Activated T-cell treated with anti-CD3 and anti-CD28 coated beads for 1 hour (primary cell): Measurements from ENCODE around the gene ERFL.
"Not testable (repeated sequence)": the region's sequence is repeated elsewhere in the genome, so short reads cannot be mapped to it uniquely, and the experiment has no call there.

Experiments used
- DNase-seq: peaks from one replicate; pipeline ENCODE4 v3.0.0-alpha.2; 2020; ENCODE audit warnings: low read depth

ERFL gene

DNA sequence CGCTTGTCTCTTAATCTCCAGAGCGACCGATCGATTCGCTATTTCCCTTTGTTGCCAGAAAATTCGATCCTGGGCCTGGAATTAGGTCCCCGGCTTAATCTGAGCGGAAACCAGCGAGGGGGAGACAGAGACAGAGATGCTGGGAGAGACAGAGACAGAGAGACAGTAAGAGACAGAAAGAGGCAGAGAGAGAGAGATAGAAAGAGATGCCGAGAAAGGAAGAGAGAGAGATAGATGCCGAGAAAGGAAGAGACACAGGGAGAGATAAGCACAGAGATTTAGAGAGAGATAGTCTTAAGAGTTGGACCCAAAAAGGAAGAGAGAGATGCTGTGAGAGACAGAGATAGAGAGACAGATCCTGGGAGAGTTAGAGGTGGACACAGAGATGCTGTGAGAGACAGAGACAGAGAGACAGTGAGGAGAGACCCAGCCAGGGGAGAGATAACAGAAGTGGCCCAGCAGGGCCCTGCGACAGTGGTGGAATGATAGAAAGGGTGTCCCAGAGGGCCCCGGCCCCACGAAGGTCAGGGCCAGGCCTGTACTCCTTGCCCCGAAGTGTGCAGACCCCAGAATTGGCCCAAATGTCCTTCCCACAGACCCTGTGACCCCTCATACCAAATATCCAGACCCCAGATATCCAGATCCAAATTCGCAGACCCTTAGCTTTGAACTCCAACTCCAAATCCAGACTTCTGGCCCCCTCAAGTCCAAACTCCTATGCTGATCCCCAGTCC is 1.3 kb downstream of the ERFL start:
- DNase-seq, result no peak

DNA sequence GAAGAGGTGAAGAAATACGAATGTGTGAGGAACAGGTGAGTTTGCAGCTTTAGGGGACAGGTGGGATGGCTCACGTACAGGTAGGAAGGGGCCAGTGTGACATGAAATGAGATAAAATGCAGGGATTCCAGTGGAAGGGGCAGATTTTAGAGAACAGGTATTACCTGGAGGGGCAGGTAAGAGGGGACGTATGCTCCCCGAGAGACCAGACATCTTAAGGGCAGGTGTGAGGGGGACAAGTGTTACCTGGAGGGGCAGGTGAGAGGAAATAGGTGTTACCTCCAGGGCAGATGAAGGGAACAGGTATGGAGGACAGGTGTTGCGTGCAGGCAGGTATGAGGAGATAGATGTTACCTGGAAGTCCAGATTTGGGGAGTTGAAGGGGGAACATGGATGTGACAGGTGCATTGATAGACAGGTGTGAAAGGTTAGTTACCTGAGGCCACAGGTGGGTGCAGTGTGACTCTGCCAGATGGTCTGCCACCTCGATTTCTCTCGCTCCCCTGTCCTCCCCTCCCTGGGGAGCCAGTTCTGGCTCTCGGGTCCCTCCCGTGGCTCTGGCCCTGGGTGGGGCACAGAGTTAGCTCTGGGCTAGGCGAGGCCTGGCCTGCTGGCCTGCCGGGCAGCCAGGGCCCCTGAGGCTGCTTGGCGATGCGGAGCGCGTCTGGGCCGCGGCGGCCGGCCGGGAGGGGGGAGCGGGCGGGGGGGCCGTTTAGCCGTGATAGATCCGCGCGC is 2.1 kb downstream of the ERFL start:
- no peak for DNase-seq

DNA sequence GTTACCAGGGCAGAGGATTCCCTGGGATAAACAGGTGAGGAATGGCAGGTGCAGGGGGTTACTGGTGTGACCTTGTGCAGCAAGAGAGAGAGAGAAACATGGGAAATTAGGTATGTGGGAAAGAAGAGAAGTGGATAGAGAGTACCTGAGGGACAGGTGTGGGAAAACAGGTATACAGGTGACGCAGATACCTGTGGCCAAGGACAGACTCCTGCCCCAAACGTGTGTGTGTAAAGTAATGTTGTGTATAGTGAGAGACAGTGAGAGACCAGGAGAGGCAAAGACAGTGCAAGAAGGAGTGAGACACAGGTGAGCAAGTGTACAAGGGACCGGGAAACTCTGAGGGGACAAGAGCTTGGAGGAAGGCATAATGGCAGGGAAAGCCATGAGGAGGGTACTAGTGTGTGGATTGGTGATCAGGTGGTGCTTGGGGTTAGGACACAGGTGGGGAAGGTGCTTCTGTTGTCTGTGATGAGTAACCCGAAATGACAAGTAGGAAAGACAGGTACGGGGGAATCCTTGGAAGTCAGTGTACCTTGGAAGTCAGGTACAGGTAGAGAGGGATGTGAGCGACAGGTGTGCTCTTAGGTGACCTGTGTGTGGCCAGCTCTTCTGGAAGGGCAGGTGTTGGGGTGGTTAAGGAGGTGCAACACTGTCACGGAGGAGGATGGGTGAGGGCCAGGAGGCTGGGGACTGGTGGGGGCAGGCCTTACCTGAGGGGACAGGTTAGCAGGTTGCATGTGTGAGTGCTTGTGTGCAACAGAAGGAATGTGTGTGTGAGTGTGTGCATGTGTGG is 2.8 kb downstream of the ERFL start:
- DNase-seq, result no peak

DNA sequence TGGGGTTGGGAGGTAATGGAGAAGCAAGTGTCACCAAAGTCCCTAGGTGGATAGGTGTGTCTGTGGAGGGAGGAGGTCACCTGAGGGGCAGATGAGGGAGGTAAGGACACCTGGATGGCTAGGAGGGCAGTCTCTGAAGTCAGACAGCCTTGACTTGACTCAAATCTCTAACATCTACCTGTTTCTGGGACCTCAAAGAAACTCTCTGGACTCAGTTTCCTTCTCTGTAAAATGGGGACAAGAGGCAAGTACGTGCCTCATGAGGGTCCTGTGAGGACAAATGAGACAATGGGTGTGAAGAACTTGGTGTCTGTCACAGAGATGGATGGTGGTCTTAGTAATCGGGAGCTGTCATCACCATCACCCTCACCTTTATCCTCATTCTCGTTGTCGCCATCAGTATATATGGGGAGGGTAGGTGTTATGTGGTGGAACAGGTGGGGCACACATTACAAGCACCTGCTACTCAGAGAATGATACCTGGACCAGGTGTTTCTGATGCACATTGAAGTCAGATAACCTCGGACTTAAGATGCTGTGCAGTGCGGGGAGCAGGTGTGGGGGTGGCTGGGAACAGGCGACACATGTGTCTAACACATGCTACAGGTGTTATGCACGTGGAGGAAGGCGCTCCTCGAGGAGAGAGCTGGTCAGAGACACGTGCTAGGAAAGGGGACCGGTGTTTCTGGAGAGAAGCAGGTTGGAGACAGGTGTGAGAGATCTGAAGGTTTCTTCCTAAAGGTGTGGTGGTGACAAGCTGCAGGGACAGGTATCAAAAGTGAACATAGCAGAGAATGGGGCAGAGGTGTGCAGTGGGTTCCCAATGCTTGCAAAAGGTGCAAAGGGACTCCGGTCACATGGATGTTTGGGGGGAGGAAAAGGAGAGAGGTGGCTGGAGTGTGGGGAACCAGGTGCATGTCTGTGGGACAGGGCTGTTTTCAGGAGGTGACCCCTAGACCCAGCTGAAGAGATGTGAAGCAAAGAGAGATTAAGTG is 3.8 kb downstream of the ERFL start:
- DNase-seq, result no peak

DNA sequence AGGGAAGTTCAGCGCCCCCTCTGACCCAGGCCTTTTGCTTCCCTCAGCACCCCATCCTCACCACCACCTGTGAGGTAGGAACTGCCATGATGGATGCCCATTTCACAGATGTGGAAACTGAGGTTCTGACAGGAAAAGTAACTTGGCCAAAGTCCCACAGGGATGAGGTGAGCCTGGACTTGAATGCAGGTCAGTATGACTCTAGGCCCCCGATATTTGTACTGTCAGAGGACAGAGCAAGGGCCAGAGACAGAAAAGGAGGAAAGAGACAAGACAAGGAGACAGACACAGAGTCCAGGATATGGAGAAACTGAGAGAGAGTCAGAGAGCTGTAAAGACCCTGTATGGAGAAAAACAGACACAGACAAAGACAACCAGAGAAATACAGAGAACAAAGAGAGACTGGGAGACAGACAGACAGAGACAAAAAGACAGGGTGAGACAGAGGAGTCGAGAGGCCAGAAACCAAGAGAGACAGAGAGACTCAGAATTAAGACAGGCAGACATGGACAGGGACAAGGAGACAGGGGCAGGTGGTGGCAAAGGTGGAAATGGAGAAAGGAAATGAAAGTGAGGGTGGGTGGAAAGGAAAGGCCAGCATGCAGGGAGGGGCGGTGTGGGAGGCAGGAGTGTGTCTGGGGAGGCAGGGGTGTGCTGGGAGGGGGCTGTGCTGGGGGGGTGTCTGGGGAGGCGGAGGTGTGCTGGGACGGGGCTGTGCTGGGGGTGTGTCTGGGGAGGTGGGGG is 5.0 kb downstream of the ERFL start:
- no peak for DNase-seq

DNA sequence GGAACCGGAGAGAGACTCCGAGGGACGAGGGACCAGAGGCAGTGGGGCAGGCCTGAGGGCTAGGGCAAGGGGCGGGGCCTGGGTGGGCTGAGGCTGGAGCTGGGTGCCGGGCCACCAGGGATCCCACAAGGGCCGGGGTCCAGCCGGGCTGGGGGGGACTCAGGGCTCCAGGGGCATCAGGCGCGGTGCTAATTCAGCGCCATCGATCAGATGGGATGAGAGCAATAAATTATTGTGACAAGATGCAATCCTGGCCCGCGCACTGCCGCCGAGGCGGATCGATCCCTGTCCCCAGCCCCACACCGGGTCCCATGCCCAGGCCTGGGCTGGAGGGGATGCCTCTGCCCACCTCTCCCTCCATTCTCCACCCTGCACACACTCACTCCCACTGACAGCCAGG is 5.7 kb downstream of the ERFL start:
- no peak for DNase-seq

DNA sequence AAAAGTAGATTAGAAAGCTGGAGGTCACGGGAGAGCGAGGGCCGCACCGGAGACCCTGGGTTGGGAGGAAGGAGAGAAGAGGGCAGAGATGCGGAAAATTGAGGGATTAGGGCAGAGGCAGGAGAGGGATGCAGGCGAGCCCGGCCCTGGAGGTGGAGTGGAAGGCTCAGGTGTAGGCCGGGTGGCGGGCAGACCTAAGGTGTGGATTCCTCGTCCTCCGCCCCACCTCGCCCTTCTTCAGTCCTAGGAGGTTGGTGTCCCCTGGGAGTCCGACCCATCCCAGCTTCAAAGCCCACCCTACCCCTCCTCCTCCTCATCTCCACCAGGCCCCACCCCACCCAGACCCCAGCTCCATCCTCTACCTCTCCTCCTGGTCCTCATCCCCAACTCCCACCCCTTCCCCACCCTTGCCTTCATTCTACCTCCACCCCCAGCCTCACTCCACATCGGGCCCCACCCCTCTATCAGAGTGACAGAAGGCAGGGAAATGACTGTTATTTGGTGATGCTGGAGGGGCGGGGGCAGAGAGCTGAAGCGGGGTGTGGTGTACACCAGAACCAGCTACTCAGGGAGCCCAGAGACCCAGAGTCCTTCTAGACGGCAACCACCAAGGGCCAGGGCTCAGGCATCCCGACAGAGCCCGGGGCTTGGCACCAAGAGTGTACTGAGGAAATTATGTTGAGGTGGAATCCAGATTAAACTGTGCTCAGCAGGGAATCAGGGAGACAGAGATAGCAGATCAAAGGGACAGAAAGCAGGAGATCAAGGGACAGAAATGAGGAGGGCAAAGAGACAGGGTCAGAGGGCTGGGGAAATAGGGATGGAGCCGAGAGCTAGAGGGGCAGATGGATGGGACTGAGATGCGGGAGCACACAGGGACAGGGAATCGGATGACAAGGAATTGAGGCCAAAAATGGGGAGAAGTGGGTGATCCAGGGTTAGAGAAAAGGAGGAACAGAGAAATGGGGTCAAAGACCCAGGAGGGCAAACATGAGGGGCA is 6.4 kb downstream of the ERFL start:
- no peak for DNase-seq

DNA sequence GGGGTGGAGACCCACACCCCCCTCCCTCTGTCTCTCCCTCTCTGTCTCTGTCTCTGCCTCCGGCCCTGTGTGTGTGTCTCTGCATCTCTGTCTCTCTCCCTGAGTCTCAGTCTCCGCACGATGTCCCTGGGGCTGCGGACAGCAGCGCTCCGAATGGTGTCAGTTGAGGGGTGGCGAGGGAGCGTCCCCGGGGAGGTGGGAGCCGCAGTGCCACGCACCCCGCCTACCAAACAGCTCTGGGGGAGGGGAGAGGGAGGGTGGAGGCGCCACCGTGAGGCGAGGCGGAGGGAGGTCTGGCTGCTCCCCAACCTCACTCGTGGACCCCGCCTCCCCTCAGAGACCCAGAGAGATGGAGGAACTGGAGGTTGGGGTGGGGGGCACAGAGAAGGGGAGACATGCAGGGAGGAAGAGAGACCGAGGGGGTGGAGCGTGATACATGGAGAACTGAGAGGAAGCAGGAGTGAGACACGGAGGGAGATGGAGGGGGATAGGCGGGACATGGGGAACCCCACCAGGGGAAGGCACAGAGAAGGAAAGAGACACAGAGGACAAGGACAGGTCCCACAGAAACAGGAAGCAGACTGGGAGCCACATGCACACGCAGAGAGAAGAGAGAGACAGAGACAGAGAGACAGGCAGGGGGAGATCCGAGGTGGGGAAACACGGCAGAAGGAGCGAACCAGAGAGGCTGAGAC is 7.2 kb downstream of the ERFL start:
- no peak for DNase-seq

DNA sequence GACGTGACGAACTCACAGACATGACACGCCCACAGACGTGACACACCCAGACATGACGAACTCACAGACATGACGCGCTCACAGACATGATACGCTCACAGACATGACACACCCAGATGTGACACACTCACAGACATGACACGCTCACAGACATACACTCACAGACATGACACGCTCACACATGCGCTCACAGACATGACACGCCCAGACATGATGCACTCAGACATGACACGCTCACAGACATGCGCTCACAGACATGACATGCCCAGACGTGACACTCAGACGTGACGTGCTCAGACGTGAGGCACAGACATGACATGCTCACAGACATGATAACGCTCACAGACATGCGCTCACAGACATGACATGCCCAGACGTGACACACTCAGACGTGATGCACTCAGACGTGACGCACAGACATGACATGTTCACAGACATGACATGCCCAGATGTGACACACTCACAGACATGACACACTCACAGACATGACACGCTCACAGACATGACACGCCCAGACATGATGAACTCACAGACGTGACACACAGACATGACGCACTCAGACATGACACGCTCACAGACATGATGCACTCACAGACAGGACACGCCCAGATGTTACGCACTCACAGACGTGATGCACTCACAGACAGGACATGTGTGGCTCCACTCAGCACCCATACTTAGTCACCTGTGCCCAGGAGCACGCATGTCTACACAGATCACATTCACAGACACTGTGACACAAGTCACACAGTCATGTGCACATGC is 8.1 kb downstream of the ERFL start:
- DNase-seq, result no peak

DNA sequence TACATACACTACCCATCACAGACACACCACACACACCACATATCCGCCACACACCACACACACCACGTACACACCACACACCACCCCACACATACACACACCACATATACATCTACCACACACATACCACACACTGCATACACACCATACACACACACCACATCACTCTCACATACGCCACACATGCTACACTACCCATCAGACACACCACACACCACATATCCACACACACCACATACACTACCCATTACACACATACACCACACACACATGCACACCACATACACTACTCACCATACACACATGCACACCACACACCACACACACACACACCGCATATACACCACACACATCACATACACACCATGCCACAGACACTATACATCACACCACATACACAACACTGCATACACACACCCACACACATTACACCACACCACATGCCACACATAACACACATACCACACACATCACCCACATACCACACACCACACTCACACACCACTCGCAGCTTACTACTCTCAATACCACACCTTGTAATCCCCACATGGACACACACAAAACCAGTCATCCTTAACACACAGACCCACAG is 9.5 kb downstream of the ERFL start:
- no peak for DNase-seq

DNA sequence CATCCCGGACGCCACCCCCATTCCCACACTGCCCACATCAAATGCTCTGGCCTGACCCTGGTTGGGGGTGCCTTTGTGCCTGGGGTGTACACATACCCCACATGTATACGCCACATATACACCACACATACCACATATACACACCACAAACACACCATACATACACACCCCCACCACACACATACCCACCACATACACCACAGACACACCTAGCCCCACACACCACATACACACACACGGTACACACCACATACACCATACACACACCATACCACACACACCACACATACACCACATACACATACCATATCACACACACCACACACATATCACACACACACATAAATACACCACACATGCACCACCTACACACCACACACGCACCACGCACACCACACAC is 10.2 kb downstream of the ERFL start:
- no peak for DNase-seq

DNA sequence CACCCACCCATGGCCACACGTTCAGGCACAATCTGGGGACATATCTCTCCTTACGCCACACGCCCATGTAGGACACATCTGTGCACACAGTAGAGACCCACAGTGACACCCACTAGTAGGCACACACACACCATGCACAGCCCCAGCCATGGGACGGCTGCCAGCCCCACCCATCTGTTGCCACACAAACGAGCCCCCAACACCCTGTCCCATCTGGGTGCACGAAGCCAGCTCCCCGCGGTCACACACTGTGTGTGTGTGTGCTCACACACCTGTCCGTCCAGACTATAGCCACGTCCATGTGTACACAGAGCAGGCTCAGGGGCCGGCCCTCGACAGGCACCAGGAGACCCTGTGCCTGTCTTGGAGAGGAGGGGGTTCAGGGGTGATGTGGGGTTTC is 10.6 kb downstream of the ERFL start:
- DNase-seq, result no peak

DNA sequence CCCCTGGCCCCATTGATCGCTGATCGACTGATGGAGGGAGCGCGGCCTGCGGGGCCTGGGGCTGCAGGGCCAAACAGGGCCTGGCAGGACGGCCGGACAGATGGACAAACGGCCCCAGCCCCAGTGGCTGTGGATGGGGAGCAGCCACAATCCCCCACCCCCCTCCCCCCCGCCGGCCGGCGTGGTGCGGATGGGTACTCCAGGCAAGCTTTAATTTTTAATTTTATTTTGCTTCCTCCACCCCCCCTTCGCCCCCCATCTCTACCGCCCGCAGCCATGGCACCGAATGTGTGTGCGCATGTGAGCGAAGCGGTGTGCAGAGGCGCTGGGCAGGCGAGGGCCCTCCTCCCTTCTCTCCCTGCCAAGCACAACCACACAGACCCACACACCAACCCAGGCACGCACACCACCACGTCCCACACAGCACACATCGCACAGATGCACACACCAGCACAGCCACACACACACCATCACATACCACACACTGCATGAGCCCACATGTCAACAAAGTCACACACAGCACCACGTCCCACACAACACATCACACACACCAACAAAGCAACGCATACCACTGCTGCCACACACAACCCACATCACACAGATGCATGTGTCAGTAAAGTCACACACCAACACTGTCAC is 12.4 kb downstream of the ERFL start:
- DNase-seq, result no peak

DNA sequence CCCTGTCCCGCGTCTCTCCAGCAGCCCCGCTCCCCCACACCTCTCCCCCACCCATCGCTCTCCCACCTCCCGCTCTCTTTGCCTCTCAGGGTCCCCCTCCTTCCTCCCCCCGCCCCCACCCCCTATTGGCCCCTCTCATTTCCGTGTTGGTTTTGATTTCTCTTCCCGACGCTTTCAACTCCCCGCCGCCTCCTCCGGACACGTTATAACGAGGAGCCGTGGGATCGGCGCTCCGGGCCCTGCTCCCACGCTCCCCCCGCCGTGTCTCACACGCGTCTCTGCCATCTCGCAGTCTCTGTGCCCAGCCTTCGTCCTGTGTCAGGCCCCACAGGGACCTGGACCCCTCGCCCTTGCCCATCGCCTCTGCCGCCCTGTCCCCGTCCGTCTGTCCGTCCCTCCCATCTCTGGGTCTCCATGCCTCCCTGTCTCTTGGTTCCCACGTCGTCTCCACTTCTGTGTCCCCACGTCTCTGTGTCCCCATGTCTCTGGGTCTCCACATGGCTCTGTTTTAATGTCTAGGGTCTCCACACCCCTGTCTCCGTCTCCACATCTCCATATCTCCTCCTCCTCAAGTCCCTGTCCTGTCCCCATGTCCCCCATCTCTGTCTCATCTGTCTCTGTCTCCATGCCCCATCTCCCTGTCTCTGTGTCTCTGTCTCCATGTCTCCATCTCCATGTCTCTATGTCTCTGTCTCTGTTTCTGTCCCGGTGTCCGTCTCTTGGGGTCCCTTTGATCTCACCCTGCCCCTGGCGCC is 13.1 kb downstream of the ERFL start:
- no peak for DNase-seq

DNA sequence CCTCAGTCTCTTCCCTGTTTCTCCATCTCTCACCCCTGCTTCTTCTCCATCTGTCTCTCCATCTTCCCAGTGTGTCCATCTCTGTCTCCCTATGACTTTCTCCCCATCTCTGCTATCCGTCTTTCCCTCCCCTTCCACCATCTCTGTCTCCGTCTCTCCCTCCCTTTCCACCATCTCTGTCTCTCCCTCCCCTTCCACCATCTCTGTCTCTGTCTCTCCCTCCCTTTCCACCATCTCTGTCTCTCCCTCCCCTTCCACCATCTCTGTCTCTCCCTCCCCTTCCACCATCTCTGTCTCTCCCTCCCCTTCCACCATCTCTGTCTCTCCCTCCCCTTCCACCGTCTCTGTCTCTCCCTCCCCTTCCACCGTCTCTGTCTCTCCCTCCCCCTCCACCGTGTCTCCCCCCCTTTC is 13.8 kb downstream of the ERFL start:
- DNase-seq, result not testable (repeated sequence)

DNA sequence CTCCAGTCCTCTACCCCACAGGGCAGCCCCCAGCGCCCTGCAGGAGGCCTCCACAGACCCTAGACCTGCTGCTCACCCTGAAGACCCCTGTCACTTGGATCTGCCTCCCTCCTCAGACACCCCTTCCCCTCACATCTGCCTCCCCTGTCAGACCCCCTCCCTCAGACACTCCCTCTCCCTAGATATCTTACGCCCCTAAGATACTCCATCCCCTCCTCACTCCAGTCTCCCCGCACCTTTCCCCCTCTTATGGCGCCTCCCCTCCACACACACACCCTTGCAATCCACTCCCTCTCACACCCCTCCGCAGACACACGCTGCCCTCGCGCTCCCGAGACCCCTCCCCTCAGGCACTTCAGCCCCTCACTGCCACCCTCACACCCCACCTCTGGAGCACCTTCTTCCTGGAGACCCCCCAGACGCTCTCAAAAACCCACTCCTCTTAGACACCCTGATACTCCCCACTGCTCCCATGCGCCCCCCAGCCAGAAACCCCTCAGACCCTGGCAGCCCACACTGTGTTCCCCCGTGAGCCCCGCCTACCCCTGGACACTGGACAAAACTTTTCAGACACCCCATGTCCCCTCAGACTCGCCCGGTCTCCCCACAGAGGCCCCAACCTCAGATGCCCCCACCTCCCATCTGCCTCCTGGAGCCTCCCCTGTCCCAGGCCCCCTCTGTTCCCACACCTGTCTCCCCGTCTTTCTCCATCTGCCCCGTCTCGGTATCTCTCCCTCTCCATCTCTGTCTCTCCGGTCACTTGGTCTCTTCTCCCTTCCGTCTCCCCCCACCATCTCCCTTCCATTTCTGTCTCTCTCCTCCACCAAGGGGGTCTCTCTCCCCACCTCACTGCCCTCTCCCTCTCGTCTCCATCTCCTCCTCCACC is 14.5 kb downstream of the ERFL start:
- no peak for DNase-seq
